Measurements from ENCODE around the gene PARP8.
A peak's percentile ranks its signal among the peaks of the same experiment; 100 is the strongest.

The PARP8 gene

DNA sequence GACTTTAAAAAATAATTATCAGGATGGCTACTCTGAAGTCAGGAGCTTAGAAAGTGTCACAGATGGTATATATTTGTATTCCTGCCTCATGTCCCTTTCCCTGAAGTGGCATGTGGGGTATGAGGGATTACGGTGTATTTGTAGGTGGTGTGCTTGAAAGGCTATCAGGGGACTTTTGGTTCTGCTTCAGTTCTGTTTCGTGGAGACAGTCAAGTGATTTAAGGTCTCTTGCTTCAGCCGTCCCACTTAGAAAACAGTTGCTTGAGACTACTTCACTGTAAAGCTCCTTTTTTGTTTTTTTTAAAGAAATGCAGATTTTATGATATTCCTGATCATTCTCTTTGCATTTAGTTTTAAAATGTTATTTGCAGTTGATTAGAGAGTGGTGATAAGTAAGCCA is 18.3 kb downstream of the PARP8 start:
- no peak for DNase-seq

DNA sequence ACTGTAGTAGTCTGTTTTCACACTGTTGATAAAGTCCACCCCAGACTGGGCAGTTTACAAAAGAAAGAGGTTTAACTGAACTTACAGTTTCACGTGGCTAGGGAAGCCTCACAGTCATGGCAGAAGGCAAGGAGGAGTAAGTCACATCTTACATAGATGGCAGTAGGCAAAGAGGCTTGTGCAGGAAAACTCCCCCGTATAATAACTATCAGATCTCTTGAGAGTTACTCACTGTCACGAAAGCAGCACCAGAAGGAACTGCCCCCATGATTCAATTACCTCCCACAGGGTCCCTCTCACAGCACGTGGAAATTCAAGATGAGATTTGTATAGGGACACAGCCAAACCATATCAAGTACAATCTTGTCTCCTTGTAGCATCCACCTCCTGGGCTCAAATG is 21.1 kb downstream of the PARP8 start:
- no peak for DNase-seq

DNA sequence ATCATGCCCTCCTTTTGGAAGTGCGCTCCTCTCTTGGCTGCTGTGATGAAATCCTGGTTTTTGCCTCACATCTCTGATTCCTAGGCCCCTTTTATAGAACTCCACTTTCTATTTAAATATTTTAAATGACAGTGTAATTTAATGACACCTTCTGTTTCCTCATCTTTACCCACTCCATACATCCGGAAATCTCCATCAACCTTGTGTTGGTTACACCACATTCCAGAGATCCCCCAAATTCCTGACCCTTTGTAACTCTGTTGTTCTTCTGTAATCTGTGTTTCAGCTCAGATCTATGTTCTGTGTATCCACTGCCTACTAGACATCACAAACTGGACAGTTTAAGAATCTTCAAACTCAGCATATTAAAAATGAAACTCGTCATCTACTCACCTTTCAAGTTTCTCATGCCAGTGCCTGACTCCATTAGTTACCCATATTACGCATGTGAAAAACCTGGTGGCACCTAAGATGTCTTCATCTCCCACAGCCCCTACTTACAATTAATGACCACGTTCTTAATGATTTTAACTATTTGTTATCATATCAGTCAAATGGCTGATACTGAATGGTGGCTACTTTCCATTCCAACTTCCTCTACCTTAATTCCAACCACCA is 25.1 kb downstream of the PARP8 start:
- no peak for DNase-seq

DNA sequence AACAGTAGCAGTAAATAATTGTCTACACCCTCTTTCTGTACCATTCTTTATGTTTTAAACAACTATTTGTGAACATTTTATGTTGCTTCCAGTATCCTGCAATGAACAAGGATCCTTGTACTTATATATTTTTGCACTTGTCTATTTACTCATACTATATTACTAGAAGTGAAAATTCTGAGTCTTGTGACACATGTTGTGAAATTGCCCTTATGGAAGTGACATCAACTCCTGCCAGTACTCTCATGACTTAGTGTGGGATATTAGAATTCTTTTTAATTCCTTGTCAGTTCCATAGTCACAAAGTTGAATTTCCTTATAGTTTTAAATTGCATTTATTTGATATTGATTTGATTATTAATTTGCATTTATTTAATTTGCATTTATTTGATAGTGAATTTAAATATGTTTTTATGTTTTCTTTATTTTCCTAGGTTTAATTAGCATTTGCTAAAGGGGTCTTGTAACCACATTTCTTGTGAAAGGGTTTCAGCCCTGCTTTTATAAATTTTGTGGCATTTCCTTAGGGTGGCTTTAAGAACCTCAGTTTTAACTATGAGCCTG is 27.7 kb downstream of the PARP8 start:
- DNase-seq, result peak; percentile 95

DNA sequence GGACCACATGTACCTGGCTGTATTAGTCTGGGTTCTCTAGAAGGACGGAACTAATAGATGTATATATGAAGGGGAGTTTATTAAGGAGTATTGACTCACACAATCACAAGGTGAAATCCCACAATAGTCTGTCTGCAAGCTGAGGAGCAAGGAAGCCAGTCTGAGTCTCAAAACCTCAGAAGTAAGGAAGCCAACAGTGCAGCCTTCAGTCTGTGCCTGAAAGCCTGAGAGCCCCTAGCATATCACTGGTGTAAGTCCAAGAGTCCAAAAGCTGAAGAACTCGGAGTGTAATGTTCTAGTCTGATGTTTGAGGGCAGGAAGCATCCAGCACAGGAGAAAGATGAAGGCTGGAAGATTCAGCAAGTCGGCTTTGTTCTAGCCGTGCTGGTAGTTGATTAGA is 28.2 kb downstream of the PARP8 start:
- DNase-seq, result peak; percentile 19

DNA sequence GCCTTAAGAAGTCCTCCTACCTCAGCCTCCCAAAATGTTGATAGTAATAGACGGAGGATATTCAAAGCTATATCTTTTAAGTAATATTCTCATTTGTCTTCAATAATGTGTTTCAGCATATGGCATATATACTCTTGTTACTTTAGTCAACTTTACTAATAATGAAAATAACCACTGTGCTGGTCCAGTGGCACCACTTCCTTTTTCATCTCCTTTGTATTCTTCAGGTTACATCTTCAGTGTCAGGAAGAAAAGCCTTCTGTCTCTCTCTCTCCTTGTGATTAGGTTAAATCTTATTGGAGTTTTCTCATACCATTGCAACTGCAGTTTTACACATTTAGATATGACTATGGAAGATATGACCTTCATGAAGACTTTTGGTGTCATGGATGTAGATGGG is 31.3 kb downstream of the PARP8 start:
- DNase-seq, result no peak

DNA sequence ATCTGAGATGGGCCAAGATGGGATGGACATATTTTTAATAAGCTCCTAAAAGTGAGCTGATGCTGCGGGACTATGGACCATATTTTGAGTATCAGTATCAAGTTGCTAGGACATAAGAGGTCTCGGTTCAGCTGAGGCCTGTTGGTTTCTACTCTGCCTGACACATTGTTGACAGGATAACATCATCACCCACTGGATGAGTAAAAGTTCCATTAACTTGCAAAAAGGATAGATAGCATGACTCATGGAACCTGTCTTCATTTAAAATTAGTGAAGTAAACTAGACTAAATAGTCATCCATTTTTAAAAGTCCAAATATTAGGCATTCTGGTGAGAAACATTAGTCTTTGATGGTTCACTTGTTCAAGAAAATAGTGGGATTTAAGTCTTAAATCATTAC is 33.3 kb downstream of the PARP8 start:
- DNase-seq, result peak; percentile 44

DNA sequence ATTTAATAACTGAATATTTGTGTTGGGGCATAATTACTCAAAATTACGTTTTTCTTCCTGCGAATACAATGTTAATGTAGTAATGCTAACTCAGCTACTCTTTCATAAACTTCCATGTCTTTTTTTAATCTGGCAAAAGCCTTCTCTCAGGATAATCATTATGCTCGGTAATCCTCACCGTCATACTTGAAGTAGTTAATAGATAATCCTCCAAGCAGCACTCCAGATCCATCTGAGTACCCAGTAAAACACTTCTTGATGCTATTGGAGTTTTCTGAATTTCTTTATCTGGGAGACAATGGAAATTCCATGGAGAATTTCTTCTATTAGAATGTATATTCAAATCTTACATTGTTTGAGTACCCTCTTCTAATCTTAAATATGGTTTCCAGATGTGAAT is 34.3 kb downstream of the PARP8 start:
- DNase-seq, result no peak

DNA sequence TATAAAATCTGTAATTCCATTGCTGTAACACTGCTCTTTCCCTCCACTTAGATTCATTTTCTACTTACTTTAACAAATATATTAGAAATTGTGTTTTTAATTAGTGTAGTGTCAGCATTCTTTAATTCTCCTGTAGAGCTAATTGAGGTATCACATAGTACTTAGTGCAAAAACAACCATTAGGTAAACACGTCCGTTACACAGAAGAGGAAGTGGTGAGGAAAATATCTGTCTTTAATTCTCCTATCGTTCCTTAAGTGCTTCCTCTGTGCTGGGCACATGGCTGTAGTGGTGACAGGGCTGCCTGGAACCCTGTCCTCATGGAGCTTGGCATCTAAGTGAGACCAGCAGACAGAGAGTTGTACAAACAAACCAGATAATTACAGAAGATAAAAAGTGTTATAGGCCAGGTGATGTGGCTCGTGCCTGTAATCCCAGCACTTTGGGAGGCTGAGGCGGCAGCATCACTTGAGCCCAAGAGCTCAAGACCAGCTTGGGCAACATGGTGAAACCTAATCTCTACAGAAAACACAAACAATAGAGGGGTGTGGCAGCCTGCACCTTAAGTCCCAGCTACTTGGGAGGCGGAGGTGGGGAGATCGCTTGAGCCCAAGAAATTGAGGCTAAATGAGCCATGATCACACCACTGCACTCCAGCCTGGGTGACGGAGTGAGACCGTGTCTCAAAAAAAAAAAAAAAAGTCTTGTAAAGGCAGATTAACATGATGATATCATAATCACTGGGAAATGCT is 36.4 kb downstream of the PARP8 start:
- DNase-seq, result no peak

DNA sequence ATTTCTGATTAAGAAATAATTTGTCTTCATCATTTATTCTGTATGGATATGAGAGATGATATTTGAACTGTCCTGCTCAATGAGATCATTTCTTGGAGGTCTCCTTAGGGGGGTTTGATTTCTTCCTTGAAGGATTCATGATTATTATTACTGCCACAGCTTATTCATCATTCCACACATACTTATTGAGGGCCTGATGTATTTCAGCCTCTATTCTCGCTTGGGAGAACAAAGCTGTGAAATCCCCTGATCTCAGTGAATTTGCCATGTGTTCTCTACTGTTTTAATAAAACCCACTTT is 36.9 kb downstream of the PARP8 start:
- no peak for DNase-seq

DNA sequence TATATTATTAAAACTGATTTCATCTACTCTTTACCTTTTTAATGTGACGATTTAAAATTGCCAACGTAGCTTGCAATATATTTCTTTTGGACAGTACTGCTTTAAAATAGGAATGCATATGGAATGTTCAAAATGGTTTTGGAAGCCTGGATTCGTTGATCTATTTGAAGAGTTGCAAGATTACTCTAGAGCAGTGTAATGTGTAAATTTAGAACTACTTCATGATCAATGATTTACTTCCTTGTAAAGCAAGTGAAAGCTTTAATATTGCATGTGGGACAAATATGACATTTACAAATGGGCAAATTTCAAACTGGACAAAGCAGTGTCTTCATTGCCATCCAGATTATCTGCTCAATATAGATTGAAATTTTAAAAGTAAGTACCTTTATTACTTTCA is 38.3 kb downstream of the PARP8 start:
- DNase-seq, result no peak

DNA sequence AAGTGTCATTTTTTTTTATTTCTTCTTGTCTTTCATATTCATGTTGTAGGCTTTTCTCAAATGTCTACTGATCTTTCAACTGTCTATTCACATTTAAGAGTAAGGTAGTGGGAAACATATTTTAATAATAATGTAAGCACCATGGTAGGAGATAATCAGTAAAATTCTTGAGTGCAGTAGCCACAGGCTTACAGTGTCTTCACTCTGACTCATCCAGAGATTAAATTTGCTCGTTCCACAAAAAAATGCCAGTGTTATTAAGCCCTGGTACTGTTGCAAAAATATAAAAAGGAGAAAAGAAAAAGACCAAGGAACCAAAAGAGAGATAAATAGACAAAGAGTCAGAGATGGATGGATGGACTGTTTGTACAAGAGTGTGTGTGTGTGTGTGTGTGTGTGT is 43.0 kb downstream of the PARP8 start:
- peak; percentile 45 for DNase-seq

DNA sequence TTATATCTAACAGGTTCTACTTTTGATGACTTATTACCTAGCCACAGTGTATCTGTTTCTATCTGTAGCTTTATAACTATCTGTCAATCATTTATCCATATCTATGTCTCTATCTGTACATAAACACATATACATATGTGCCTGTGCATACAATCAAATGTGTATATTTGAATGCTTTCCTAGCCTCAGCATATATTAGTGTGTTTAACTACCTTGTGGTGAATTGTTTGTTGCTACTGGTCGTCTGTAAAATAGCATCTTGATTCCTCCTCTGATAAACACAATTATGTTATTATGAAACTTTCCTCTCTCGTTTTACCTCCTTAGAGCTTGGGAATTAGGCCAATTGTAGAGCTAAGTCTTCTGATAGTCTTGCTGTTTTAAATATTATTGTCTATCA is 44.4 kb downstream of the PARP8 start:
- no peak for DNase-seq

DNA sequence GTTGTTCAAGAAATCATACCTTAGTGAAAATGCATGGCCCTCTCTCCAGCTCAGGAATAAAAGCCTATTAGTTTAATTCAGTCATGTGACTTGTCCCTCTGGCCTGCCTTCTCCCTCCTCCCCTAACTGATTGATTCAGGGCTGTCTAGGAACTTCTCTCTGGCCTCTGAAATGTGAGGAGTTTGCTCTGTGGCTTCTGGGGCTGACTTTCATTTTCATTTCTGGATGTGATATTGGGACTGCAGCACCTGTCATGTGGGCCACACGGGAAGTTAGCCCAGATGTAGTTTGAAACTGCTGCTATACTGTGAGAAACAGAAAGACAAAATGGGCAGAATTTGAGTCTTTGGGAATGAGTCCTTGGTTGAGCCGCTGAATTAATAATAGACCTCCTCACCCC is 44.8 kb downstream of the PARP8 start:
- DNase-seq, result peak; percentile 86

DNA sequence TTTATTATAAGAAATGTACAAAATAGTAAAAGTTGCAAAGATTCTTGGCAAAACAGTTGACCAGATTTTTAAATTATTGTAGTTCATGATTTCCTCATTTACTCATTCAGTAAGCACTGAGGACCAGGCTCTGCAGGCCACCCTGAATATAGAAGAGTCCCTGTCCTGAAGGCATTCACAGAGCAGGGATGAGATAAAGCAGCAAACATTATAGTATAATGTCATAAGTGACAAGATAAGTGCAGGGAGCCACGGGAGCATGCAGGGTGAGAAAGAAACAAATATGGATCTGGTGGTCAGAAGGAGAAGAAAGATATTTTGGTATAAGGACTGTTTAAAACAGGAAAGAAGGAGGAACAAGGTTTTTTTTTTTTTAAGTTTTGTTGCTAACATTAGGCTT is 46.0 kb downstream of the PARP8 start:
- DNase-seq, result no peak

DNA sequence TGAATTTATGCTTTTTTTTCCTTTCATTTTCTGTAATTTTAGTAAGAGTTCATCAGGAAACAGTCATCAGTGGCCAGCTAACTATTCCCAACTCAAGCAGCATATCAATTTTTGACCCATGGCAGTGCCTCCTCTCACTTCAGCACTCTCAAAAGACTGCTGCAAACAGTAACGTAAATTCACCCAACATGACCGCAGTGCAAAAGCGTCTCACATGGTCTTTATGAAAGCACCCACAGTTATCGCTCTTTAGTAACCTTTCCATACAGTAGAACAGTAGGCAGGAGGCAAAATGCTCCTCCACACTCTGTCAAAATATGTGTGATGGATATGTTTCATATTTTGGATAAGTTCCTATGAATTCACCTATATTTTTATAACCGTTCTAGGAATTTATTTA is 48.6 kb downstream of the PARP8 start:
- no peak for DNase-seq

DNA sequence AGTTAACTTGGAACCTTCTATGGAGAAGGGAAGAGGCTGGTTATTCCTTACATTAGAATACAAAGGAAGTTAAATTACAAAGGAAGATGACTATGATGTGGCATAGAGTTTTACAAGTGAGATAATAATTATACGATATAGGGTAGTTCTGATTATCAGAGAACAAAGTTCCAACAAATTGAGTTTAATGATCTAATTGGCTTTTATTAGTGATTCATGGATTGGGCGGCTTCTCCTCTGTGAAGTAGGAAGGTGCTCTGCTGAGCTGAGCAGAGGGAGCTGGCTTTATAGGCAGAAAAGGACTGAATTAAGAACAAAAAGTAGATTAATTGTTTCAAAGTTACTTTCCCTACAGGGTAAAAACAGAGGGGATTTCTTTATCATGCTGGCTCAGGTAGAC is 49.7 kb downstream of the PARP8 start:
- DNase-seq, result no peak

DNA sequence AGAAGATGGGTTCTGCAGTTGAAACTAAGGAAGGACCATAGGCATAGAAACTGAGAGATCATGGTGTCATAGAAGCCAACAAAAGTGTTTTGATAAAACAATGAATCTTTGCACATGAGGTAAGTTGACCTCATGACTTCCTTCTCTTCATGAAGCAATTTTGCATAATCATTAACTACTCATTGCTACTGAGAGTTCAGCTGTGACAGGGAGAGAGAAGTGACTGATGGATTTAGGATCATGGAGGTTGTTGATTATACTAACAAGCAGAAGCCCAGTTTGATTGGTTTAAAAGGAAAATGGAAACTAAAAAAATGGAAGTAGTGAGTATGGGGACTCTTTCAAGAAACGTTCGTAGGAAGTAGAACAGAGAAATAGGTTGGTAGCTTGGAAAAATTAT is 51.2 kb downstream of the PARP8 start:
- peak; percentile 83 for DNase-seq

DNA sequence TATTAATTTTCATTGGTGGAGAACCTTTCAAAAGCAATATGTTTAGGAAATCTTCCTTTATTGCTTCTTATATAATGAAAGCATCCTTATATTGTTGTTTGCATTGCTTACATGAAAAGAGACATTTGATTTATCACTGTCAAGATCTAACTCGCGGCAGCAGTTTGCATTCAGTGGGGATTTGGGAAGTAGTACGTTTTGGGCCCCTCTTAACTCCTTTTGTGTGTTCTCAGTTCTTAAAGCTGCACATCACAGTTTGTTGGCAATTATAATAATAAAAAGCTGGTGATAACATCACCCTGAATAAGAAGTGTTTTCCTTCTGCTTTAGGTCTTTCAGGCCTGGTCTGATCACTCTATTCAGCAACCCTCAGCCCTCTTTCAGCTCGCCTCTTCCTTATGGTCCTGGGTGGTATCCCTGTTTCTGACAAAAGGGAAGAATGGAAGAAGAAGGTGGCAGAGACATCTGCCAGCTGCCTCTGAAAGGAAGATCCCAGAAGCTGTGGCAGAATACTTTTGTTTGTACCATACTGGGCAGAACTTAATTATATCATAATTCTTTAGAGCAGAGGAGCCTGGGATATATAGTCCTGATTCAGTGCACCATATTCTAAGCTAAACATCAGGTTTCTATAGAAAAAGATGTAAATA is 53.7 kb downstream of the PARP8 start:
- no peak for DNase-seq

DNA sequence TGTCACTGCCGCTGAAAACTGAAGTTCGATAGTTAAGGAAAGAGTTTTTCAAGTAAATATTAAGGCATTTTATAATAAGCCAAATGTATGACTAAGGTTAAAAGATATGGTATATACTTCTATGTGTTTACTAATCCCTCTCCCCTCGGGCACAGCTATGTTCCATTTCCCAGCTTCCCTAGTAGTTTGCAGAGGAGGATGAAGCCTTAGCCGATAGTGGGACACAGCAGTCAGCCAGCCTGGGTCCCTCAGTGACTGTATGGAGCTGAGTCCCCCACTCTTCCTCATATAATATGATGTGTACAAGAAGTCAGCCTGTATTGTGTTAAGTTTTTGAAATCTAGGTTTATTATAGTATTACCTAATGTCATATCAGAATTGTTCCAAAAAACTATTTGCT is 55.8 kb downstream of the PARP8 start:
- DNase-seq, result no peak

DNA sequence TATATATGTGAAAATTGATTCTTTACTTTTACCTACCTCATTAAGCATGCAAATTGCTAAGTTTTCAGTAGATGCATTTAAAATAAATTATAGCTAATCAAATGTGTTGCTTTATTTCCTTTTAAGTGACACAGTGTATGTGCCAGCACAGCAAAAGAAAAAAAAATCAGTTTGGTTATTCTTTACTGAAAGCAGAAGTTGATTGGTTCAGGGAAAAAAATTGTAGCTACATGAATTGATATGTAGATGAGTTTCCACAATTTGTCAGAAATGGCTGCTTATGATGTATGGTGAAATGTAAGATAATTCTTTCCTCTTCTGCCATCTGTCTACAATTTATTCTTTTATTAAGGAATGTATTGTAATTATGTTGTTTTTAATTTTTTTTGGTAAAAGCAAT is 57.8 kb downstream of the PARP8 start:
- DNase-seq, result peak; percentile 23

DNA sequence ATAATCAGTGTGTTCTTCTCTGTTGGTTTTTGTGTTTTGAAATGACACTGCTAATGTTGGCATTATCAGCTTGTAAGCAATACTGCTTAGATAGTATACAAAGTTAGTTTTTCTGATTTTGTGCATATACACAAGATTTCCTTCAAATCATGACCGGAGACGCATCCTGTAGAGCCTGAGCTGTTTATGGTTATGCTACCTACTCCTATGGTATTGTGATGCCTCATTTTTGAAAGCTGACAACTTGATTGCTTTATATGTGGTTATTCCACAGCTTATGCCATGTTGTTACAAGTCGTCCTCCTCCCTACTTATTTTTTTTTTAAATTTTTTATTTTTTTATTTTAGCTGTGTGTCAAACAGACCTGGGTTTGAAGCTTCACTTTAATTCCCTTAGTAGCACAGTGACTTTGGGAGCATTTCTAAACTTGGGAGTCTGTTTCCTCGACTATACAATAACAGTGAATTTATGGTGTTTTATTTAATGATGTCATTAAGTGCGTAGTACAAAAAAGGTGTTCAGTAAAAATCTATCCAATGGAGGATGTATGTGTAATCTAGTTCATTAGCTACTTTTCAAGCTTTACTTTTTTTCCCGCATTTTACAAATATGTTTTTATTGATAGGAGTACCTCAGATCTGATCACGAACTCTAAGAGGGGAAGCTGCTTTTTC is 59.5 kb downstream of the PARP8 start:
- no peak for DNase-seq

DNA sequence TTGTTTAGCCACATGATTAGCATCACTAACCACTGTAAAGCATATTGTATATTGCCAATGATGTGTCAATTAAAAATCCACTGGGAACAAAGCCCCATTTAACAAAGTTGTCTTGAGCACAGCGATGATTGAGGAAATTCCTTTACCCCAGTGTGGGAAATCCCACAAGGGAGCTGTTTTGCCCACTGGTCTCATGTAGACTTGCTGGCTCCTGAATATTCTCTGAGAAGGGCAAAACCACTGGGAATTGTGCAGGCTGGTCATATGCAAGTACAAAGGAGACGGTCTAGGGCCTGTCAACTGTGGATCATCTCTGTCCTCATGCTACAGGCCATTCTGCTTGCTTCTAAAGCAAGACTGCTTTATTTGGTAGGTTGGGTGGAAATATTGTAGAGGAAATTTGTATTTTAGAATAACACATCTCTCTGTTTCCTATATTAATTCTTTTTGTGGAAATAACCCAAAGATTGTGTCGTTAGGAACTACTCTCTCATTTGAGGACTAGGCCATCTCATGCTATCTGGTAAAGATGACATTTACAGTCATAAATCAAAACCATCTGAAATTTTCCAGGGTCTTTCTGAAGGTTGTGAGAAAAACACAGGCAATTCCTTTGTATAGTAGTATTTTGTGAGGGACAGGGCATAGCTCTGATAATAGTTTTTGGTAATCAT is 60.2 kb downstream of the PARP8 start:
- DNase-seq, result no peak
